Limb (tissue), 2 donors: ENCODE measurements around the gene UPB1.

Experiments used
- DNase-seq, 2 donors: peaks; one replicate each; pipeline ENCODE4 v3.0.0-alpha.2; 2016; ENCODE audit errors: extremely low spot score in 2 of 2

The UPB1 gene

DNA sequence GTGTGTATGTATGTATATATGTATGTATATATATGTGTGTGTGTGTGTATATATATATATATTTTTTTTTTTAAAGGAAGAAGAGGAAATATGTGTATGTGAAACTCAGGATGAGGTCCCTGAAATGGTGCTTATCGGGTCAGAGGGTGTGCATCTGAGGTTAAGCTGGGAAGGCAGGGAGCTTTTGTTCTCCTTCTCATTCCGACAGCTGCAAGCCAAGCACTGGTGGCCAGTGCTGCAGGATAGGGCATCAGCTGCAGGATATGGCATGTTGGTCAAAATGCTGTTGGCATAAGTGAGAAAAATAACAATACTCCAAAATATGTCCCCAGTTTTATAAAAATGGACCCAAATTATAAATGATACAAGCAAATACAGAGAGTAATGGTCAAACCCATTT, 68.1 kb downstream of the UPB1 start:
- no peak for DNase-seq

DNA sequence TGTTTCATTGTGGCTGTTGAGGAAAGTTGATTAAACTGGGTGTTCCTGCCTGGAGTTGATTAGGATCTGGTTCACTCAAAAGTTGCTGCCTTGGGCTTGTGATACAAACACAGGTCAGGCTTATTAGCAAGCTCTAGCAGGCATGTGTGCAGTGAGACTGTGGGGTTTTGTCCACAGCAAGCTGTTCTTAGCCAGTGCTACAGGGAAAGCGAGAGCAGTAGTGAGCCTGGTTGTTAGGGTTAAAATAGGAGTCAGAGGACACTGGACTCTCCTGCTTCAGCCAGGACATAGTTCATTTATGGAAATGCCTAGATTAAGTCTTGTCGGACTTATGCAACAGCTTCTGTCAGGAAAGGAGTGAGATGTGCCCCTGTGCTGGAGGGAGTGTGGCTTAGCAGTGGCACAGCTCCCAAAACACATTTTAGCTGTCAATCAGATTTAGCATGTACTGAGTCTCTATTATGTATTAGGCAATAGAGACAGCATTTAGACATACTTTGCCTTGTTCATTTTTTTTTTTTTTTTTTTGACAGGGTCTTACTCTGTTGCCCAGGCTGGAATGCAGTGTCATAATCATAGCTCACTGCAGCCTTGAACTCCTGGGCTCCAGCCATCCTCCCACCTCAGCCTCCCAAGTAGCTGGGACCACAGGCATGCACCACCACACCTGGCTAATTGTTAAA, 69.4 kb downstream of the UPB1 start:
- no peak for DNase-seq

- no peak for DNase-seq
Measured at GRCh38 chr22:24565077-24565476, 69.9 kb downstream of the UPB1 start.

GRCh38 chr22:24566899-24567511, 71.9 kb downstream of the UPB1 start:
- no peak for DNase-seq

DNA sequence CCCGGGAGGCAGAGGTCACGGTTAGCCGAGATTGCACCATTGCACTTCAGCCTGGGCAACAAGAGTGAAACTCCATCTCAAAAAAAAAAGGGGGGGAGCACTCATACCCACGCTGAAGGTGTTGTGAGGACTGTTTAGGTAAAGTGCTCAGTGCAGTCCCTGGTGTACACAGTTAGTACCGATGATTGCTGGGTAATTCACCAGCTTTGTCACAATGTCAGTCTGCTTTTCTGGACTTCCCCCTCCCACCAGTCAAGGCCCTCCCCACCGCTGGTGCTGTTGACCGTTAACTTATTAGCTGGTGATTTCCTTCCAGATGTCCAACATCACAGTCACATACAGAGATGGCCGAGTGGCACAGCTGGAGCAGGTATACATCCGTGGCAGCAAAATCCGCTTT, 72.5 kb downstream of the UPB1 start:
- DNase-seq, result no peak

DNA sequence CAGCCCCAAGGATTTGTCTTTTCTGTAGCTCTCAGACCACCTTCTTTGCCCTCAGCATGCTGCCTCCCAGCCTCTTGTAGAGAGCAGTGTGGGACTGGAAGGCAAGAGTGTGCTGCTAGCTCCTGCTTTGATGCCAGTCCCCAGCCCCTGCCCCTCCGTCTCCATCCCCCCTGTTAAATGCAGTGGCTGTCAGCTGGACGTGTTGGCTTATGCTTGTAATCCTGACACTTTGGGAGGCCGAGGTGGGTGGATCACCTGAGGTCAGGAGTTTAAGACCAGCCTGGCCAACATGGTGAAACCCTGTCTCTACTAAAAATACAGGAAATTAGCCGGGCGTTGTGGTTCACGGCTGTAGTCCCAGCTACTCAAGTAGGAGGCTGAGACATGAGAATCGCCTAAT, 76.1 kb downstream of the UPB1 start:
- DNase-seq, result no peak

DNA sequence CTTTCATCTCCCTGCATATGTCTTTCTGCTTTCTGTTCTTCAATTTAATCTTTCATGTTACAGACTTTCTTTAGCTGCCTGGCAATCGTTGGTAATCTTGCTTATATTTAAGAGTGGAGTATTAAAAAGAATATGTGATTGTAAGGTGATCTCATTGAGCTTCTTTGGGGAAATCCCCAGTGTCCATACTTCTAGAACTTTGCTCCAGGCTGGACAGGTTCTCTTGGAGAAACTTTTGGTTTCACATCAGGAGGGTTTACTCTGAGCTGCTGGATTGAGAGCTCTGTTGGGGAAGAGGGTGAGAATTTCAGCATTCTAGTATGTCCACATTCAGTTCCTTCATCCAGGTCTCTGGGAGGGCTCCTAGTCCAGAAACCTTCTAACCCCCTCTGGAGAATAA, 81.6 kb downstream of the UPB1 start:
- DNase-seq, result no peak
